HG02870 (cell line): ENCODE data around the gene CHEK1.

Experiments
- ATAC-seq: cut with Tn5 transposase; IDR thresholded peaks from one replicate; pipeline ENCODE4 v1.9.1; 2021; ENCODE audit warnings: mild to moderate bottlenecking, moderate library complexity; ENCODE audit not compliant: unreplicated experiment

The CHEK1 gene

DNA sequence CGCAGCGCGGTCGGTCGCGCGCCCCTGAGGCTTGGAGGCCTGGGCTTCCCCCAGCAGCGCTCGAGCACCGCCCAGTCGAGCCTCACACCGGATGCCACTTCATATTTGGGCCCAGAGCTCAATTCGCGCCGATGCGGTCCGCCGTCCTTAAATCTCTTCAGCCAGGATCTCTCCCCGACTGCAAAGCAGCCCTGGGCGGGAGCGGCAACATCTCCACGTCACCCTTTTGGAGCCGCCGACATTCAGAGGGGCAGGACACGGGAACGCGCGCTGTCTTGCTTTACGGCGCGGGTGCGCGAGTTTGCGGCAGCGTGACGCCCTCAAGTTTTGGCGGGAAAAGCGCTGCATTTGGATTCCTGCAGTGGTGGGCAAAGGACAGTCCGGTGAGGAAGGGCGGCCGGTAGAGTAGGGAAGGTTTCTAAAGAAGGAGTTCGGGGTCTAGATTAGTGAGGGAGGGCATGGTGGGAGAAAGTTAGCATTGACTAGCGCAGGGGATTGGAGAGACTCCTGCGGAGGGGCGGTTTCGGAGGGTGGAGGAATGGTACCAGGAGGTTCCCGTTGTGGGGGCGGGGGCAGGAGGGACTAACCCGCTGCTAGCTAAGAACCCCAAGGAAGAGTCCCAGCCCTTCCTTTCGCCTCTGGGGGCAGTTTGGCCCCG is 796 bp downstream of the CHEK1 start:
- peak; percentile 79 for ATAC-seq

GRCh38 chr11:125626288-125626950 is 1.5 kb downstream of the CHEK1 start:
- ATAC-seq, result peak; percentile 20

DNA sequence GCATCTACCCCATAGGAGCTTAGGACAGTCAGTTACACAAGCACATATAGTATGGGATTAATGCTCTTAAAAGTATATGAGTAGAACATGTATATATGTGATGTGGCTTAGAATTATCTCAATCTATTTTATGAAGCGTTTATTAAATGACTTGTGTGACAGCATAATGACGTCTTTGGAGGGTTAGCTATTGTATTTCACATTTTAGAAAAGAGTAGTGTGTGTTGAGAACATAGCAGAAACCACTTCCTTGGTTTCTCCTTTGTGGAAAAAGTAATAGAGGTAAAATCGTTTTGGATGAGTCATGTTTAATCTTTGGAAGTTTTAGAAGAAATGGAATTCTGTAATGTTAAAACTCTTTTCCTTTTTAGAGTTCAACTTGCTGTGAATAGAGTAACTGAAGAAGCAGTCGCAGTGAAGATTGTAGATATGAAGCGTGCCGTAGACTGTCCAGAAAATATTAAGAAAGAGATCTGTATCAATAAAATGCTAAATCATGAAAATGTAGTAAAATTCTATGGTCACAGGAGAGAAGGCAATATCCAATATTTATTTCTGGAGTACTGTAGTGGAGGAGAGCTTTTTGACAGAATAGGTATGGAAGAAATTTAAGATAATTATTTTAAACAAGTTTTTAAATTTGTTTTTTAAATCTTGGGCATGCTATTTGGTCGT is 2.4 kb downstream of the CHEK1 start:
- no peak for ATAC-seq

GRCh38 chr11:125637840-125638239 is 12.9 kb downstream of the CHEK1 start:
- no peak for ATAC-seq

DNA sequence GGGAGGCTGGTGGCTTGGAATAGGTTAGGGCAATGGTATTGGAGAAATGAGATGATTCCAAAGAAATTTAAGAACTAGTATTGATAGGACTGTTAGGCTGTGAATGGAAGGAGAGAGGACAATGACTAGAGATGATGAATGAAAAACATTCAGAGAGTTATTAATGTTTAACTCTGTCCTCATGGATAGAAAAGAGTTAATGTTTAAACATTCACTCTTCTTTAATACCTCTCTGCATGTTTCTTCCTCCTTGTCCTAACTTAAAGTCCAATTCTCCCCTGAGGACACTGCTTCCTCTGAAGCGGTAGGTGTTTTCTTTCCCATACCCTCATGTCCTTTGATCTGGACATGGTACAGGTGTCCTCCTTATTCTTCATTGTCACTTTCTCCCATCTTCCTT is 13.4 kb downstream of the CHEK1 start:
- ATAC-seq, result no peak

DNA sequence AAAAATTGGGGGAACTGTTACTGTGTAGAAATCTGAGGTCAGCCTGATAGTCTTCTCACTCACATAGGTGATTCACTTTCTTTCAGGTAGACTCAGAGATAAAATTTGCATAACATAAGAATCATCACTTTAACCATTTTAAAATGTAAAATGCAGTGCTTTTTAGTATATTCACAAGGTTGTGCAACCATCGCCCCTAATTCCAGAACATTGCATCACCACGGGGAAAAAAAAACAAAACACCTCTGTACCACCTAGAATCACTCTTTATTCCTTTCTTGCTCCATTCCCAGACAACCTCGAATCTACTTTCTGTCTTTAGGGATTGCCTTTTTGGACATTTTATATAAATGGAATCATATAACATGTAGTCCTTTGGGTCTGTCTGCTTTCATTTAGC is 20.9 kb downstream of the CHEK1 start:
- ATAC-seq, result no peak

GRCh38 chr11:125649465-125650166 is 24.7 kb downstream of the CHEK1 start:
- ATAC-seq, result no peak

DNA sequence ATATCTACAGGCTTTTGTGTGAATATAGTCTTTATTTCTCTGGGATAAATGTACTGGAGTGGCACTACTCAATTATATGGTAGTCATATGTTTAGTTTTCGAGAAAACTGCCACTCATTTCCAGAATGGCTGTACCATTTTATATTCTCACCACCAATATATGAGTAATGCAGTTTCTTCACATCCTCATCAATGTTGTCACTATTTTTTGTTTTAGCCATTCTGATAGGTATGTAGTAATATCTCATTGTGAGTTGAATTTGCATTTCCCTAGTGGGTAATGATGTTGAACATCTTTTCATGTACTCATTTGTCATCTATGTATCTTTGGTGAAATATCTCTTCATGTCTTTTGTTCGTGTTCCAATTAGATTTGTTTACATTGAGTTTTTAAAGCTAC is 37.7 kb downstream of the CHEK1 start:
- no peak for ATAC-seq

GRCh38 chr11:125663910-125664309 is 38.9 kb downstream of the CHEK1 start:
- no peak for ATAC-seq

- no peak for ATAC-seq
Observed at GRCh38 chr11:125667151-125667550, 42.2 kb downstream of the CHEK1 start.

GRCh38 chr11:125670172-125670571 is 45.2 kb downstream of the CHEK1 start:
- ATAC-seq, result no peak

DNA sequence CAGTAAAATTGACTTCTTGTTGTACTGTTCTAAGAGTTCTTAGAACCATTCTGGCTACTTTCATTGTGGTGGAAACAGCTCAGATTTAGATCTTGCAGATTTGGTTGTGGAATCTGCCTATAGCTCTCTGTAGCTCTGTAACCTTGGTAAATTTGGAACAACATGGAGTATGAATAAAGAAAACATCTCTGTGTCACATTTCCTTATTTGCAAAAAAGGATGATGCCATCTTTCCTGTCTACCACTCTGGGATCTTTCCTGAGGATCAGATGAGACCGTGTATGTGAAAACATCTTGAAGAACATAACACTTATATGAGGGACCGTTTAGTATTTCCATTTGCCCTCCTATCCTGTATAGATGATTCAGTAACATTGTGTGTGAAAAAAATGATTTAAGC is 46.6 kb downstream of the CHEK1 start:
- ATAC-seq, result no peak

GRCh38 chr11:125674210-125674609 is 49.2 kb downstream of the CHEK1 start:
- ATAC-seq, result no peak

DNA sequence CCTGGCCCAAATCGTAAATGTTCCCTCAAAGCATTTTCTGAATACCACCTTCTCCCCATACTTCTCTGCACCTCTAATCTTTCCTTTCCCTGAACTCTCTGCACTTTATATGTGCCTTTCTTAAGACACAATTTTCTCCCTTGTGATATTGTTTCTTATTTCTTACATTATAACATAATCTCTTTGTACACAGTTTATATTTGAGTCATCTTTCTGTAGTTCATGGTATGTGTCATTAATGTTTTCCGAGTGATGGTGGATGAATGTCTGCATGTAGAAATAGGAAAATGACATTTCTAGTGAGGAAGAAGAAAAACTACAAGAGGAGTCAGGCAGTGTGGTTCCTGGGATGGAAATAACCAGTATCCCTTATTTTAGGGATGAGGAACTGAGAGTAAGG is 50.2 kb downstream of the CHEK1 start:
- ATAC-seq, result no peak

- ATAC-seq, result no peak
Observed at GRCh38 chr11:125679397-125679796, 54.4 kb downstream of the CHEK1 start.

GRCh38 chr11:125679837-125680236 is 54.9 kb downstream of the CHEK1 start:
- no peak for ATAC-seq

GRCh38 chr11:125680747-125681146 is 55.8 kb downstream of the CHEK1 start, which contains the start of gene ACRV1:
Gene ACRV1 (minus strand): TSS chr11:125680847. CDS start chr11:125680780, 67 bp downstream.
- no peak for ATAC-seq

DNA sequence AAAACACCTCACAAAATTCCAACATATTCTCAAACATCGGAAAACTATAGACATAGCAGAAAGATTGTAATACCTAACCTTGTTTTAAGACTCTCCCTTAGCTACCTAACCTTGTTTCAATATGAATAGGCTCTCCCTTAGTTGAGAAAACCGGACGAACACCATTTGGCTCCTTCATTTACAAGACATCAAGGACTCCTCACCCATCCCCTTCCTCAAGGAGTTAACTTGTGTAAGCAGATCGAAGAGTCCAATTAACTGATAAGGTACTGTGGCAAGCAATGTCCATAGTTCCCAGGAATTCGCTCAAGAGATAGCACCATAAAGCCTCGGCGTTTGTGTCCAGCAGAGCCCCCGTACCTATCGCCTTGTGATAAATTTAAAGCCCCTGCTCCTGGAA is 60.3 kb downstream of the CHEK1 start:
- ATAC-seq, result no peak

- ATAC-seq, result no peak
Observed at GRCh38 chr11:125688066-125688465, 63.1 kb downstream of the CHEK1 start.

DNA sequence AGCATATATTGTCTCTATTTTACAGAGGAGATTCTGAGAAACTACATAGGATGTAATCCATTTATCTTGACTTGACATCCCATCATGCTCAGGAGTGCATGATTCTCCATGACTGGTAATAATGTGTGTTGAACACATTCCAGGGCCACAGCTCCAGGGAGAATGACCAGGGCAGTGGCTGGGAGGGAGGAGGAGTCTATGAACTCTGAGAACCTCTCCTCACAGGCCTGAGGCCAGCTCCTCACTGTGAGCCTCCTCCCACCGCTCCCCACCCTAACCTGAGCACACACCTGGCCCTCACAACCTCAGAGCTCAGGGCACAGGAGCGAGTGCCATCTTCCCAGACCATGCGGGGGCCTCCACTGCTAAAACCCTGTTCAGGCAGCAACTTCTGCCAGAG is 63.7 kb downstream of the CHEK1 start:
- no peak for ATAC-seq

DNA sequence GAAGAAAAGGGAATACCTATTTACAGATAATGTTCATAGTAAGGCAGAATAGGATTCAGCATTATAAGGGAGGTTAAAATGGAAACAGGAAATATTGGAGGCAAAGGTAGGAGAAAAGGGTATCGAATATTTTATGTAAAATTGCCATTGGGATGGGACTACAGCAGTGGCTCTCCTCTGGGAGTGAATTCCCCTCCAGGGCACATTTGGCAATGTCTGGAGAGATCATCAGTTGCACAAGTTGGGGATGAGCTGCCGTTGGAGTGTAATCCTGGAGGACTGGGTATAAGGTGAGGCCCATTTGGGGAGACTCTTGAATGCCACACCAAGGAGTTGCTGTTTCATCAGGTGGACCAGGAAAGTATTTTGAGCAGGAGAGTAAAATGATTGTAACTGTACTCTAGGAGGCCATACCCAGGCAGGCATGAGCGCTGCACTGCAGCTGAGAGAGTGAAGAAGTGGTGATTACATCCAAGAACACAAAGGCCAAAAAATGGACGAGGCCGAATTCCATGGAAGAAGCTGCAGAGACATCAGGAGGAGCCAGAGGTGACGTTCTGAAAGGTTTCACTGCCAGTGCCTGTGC is 64.4 kb downstream of the CHEK1 start:
- ATAC-seq, result no peak
